Mucosa of rectum (tissue), 2 donors: Measurements from ENCODE around the gene ZNF217.
A peak's percentile ranks its signal among the peaks of the same experiment; 100 is the strongest.
"Not testable (repeated sequence)": the region's sequence is repeated elsewhere in the genome, so short reads cannot be mapped to it uniquely, and the experiment has no call there.

Experiments
- H3K27ac ChIP-seq, 2 donors: one replicate each; pipeline ENCODE4 v1.7.0; 2013; ENCODE audit warnings: inconsistent platforms in 2 of 2, low read depth in 2 of 2, low read length in 2 of 2
- H3K27me3 ChIP-seq, 2 donors: one replicate each; pipeline ENCODE4 v1.7.0; 2013; ENCODE audit warnings: low read length in 2 of 2; ENCODE audit not compliant: control insufficient read depth in 2 of 2, insufficient read depth in 2 of 2
- H3K36me3 ChIP-seq, 2 donors: one replicate each; pipeline ENCODE4 v1.7.0; 2013; ENCODE audit warnings: low read length in 2 of 2; ENCODE audit not compliant: control insufficient read depth in 2 of 2, insufficient read depth in 2 of 2
- H3K4me1 ChIP-seq, 2 donors: one replicate each; pipeline ENCODE4 v1.7.0; 2013; ENCODE audit warnings: low read length in 2 of 2, mild to moderate bottlenecking in 1 of 2; ENCODE audit not compliant: control insufficient read depth in 2 of 2, insufficient read depth in 2 of 2
- H3K4me3 ChIP-seq, 2 donors: one replicate each; pipeline ENCODE4 v1.7.0; 2013; ENCODE audit warnings: low read length in 2 of 2
- H3K9ac ChIP-seq, 2 donors: one replicate each; pipeline ENCODE4 v1.7.0; 2013; ENCODE audit warnings: low read length in 2 of 2, low read depth in 1 of 2, mild to moderate bottlenecking in 1 of 2
- H3K9me3 ChIP-seq, 2 donors: one replicate each; pipeline ENCODE4 v1.7.0; 2013; ENCODE audit warnings: low read length in 2 of 2; ENCODE audit not compliant: control insufficient read depth in 2 of 2
- donor health status: healthy.
- donor health status: Normal muscosa, but diverticular disease.

Gene ZNF217

GRCh38 chr20:53583660-53584549 lies 9.7 kb downstream of the ZNF217 start:
- H3K27me3 ChIP-seq, H3K9ac ChIP-seq, H3K9me3 ChIP-seq, H3K4me3 ChIP-seq: not testable (repeated sequence)
- Histone ChIP-seq H3K36me3 (peaks cover 17 to 25% of the 10 kb centered on the region in 2 donors), H3K4me1 (peaks cover 26 to 49% of the 10 kb centered on the region in 2 donors), H3K27ac (peak overlapping the region; percentile 42 to 56)

GRCh38 chr20:53582574-53583351 lies 10.9 kb downstream of the ZNF217 start:
- peak overlapping the region; percentile 33 to 64 for H3K4me3 ChIP-seq

GRCh38 chr20:53582251-53582570 lies 11.4 kb downstream of the ZNF217 start:
- Histone ChIP-seq H3K9ac (peak overlapping the region; percentile 43 to 54), H3K9me3 (no peaks in the 10 kb centered on the region), H3K27ac (peak overlapping the region; percentile 50 to 65), H3K4me1 (peaks cover 30 to 60% of the 10 kb centered on the region in 2 donors), H3K36me3 (peaks cover 17 to 27% of the 10 kb centered on the region in 2 donors), H3K4me3 (peak overlapping the region; percentile 33 to 64), H3K27me3 (no peaks in the 10 kb centered on the region)

More at GRCh38 chr20:53582574-53583351, 10.9 kb downstream of the ZNF217 start:
- H3K36me3 ChIP-seq: peaks cover 17 to 25% of the 10 kb centered on the region in 2 donors
- peaks cover 30 to 57% of the 10 kb centered on the region in 2 donors for H3K4me1 ChIP-seq
- peak overlapping the region; percentile 50 to 65 for H3K27ac ChIP-seq
- H3K9me3 ChIP-seq: no peaks in the 10 kb centered on the region
- peak overlapping the region in 1 of 2 donors; percentile 28 for H3K9ac ChIP-seq
- H3K27me3 ChIP-seq: no peaks in the 10 kb centered on the region

GRCh38 chr20:53581444-53582250 lies 12.0 kb downstream of the ZNF217 start:
- H3K27ac ChIP-seq: peak overlapping the region; percentile 41 to 86
- peak overlapping the region; percentile 43 to 54 for H3K9ac ChIP-seq
- H3K9me3 ChIP-seq: no peaks in the 10 kb centered on the region
- peaks cover 22 to 32% of the 10 kb centered on the region in 2 donors for H3K36me3 ChIP-seq
- peaks cover 30 to 59% of the 10 kb centered on the region in 2 donors for H3K4me1 ChIP-seq
- H3K27me3 ChIP-seq: no peaks in the 10 kb centered on the region
- peak overlapping the region; percentile 50 to 64 for H3K4me3 ChIP-seq

GRCh38 chr20:53580376-53581111 lies 13.1 kb downstream of the ZNF217 start:
- Histone ChIP-seq H3K27ac (peak overlapping the region; percentile 86 to 88), H3K4me1 (peaks cover 29 to 55% of the 10 kb centered on the region in 2 donors), H3K9ac (peak overlapping the region; percentile 48 to 54)

GRCh38 chr20:53579581-53580375 lies 13.9 kb downstream of the ZNF217 start:
- Histone ChIP-seq H3K4me1 (peaks cover 29 to 55% of the 10 kb centered on the region in 2 donors), H3K4me3 (peak overlapping the region; percentile 20 to 64), H3K9ac (peak overlapping the region; percentile 48 to 54), H3K27ac (peak overlapping the region; percentile 86 to 88), H3K36me3 (peaks cover 41 to 51% of the 10 kb centered on the region in 2 donors), H3K27me3 (no peaks in the 10 kb centered on the region), H3K9me3 (no peaks in the 10 kb centered on the region)

More at GRCh38 chr20:53580376-53581111, 13.1 kb downstream of the ZNF217 start:
- Histone ChIP-seq H3K27me3 (no peaks in the 10 kb centered on the region), H3K4me3 (peak overlapping the region; percentile 20 to 64), H3K9me3 (no peaks in the 10 kb centered on the region), H3K36me3 (peaks cover 33 to 44% of the 10 kb centered on the region in 2 donors)

GRCh38 chr20:53579266-53579580 lies 14.4 kb downstream of the ZNF217 start:
- peak overlapping the region; percentile 48 to 73 for H3K9ac ChIP-seq
- no peaks in the 10 kb centered on the region for H3K27me3 ChIP-seq
- peak overlapping the region; percentile 20 to 64 for H3K4me3 ChIP-seq
- H3K9me3 ChIP-seq: no peaks in the 10 kb centered on the region
- peaks cover 45 to 56% of the 10 kb centered on the region in 2 donors for H3K36me3 ChIP-seq
- peaks cover 29 to 55% of the 10 kb centered on the region in 2 donors for H3K4me1 ChIP-seq
- H3K27ac ChIP-seq: peak overlapping the region; percentile 86 to 88

- peak overlapping the region; percentile 47 to 73 for H3K9ac ChIP-seq
- peak overlapping the region; percentile 30 to 64 for H3K4me3 ChIP-seq
- peak overlapping the region; percentile 86 to 88 for H3K27ac ChIP-seq
- peaks cover 51 to 62% of the 10 kb centered on the region in 2 donors for H3K36me3 ChIP-seq
- no peaks in the 10 kb centered on the region for H3K9me3 ChIP-seq
- no peaks in the 10 kb centered on the region for H3K27me3 ChIP-seq
- peaks cover 29 to 55% of the 10 kb centered on the region in 2 donors for H3K4me1 ChIP-seq
Measured at GRCh38 chr20:53578492-53579222, 15.0 kb downstream of the ZNF217 start.
